ENCODE measurements around the gene CAPN7. TPM values are rescaled to one million over a fixed set of nuclear protein-coding genes. Genes with fewer than 3 reads are reported as not detected.

Gene CAPN7
- total RNA-seq, 1 donor = 47.3 TPM

DNA sequence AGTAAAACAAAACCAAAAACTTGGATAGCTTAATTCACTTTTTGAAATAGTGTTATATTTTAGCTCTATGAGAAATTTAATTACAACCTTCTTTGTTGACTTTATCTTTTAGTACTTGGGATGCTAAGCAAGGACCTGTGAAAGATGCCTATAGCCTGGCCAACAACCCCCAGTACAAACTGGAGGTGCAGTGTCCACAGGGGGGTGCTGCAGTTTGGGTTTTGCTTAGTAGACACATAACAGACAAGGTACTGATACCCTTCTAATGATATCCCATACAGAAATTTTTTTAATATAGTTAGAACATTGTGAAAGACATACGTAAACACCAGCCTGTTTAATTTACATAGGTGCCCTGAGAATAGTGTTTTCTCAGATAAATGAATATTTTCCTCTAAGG lies 35.3 kb downstream of the CAPN7 start:
- DNase-seq (ENCODE audit: low read depth) = peak; percentile 31
- TF ChIP-seq, protein P1, sequence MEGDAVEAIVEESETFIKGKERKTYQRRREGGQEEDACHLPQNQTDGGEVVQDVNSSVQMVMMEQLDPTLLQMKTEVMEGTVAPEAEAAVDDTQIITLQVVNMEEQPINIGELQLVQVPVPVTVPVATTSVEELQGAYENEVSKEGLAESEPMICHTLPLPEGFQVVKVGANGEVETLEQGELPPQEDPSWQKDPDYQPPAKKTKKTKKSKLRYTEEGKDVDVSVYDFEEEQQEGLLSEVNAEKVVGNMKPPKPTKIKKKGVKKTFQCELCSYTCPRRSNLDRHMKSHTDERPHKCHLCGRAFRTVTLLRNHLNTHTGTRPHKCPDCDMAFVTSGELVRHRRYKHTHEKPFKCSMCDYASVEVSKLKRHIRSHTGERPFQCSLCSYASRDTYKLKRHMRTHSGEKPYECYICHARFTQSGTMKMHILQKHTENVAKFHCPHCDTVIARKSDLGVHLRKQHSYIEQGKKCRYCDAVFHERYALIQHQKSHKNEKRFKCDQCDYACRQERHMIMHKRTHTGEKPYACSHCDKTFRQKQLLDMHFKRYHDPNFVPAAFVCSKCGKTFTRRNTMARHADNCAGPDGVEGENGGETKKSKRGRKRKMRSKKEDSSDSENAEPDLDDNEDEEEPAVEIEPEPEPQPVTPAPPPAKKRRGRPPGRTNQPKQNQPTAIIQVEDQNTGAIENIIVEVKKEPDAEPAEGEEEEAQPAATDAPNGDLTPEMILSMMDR (IDR thresholded peaks at IDR 0.05; ENCODE audit: insufficient read depth, low read length) = peak; percentile 22
- no peak overlapping the region for H3K4me3 ChIP-seq (ENCODE audit: low read depth, low read length)

DNA sequence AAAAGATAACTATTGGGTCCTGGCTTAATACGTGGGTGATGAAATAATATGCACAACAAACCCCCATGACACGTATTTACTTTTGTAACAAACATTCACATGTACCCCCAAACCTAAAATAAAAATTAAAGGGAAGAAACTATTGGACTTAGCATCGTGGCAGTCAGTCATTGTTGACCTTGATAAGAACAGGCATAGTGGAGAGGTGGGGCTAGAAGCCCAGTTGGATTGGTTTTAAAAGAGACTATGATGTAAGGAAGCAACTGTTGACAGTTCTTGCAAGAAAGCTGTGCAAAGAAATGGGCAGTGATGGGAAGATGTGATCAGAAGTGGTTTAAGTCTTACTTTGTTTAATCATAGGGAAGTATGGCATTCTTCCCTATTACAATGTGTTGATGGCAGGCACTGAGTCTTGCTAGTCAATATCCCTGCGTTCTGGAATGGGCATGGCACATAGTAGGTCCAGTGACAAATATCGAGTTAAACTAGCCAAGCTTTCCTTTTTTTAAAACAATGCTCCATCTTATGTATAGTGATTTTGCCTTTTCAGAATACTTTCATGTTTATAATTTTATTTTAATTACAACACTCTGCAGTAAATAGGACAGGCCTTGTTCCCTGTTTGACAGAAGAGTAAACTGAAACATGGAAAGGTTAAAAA lies 37.9 kb downstream of the CAPN7 start:
- TF ChIP-seq, protein P1 (IDR thresholded peaks at IDR 0.05; ENCODE audit: insufficient read depth, low read length) = no peak
- no peak for DNase-seq (ENCODE audit: low read depth)
- H3K4me3 ChIP-seq (ENCODE audit: low read depth, low read length) = no peak overlapping the region

DNA sequence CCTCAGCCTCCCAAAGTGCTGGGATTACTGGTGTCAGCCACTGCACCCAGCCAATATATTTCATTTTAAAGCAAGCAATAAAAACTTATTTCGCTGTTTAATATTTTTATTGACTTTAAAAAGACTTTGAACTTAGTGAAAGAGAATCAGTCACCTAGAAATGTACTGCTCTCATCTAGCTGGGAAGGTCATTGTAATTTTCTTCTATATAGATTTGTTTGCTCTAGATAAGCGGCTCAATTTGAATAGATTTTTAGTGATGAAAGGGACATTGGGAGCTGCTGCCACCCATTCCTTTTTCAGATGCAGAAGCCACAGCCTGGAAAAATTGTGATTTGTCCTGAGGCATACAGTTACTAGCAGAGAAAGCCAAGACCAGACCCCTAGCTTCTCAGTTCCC lies 40.1 kb downstream of the CAPN7 start:
- TF ChIP-seq, protein P1 (IDR thresholded peaks at IDR 0.05; ENCODE audit: insufficient read depth, low read length) = no peak
- no peak overlapping the region for H3K4me3 ChIP-seq (ENCODE audit: low read depth, low read length)
- DNase-seq (ENCODE audit: low read depth) = no peak

DNA sequence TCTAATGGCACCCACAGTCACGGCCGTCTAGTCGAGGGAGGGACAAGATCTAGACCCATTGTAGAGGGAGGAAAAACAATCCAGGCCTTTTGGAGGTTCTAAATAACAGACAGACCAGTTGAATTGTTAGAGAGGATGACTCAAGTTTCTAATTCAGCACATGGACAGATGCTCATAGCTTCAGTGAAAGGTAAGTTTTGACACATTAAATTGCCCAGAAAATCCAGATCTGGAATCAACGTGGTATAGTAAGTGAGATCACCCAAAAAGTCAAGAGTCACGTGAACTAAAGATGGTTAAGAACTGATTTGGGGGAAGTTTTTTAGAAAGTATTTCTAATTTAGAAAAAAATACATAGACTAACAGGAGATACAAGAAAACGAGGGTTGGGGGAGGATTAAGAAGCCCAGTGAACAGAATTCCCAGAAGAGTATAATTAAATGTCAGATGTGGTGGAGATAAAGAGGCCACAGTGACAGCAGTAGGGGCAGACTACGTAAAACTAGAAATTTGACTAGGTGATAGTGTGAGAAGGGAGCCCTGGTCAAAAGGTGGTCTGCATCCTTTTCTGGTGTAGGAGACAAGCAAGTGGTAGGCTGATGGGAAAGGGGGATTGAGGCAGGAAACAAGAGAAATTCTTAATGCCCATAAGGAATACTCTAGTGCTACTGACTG lies 47.1 kb downstream of the CAPN7 start:
- TF ChIP-seq, protein P1 (IDR thresholded peaks at IDR 0.05; ENCODE audit: insufficient read depth, low read length) = no peak
- H3K4me3 ChIP-seq (ENCODE audit: low read depth, low read length) = no peak overlapping the region
- no peak for DNase-seq (ENCODE audit: low read depth)

DNA sequence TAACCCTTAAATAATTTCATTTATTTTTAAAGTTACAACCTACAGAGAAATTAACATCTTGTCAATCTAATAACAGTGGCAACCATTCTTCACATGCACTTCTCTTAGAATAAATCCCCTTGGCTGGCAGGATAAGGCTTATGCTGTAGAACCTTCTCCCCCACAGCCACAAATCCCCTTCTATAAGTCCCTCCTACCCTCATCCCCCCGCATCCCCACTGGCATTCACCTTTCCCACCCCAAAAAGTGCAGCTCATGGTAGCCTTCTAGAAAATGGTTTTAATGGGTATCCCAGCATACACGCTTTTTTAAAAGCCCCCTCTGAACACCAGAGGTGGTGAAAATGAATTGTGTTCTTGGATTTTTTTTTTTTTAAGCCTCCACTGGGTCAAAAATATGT lies 49.2 kb downstream of the CAPN7 start:
- H3K4me3 ChIP-seq (ENCODE audit: low read depth, low read length) = no peak overlapping the region
- TF ChIP-seq, protein P1 (IDR thresholded peaks at IDR 0.05; ENCODE audit: insufficient read depth, low read length) = no peak
- DNase-seq (ENCODE audit: low read depth) = no peak

DNA sequence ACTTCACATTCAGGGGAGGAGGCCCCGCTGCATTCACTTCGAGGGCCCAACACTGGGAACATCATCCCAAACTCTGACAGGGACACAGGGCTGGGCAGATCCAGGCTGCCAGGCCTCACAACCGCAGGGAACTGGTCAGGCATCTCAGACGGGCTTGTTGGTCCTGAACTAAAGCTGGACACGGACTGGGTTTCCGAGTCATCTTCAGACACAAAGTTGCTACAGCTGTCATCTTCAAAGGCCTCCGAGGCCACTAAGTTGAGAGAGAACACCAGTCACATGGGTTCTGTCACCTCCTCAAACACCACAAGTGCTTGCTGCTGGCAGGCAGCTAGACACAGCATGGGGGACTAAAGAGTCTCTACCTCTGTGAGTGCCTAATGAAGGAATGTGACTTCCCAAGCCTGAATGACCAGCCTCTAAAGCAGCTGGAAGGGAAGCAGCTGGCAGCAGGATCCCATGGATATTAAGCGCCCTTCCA lies 50.9 kb downstream of the CAPN7 start:
- TF ChIP-seq, protein P1 (IDR thresholded peaks at IDR 0.05; ENCODE audit: insufficient read depth, low read length) = no peak
- no peak overlapping the region for H3K4me3 ChIP-seq (ENCODE audit: low read depth, low read length)
- no peak for DNase-seq (ENCODE audit: low read depth)
